H1 (cell line): ENCODE data around the gene LTF. TPM values are rescaled to one million over a fixed set of nuclear protein-coding genes. Genes with fewer than 3 reads are reported as not detected.

Experiments used
- CTCF ChIA-PET: fragments of 300-600 bp; sonication (Branson Sonifier 250); formaldehyde crosslinking; loops from one replicate; lab custom pipeline; 2021; ENCODE audit not compliant: partially characterized antibody; lab: Charles Lee
- POLR2A ChIA-PET: fragments of 300-600 bp; sonication (Branson Sonifier 250); formaldehyde crosslinking; loops from one replicate; lab custom pipeline; 2021; ENCODE audit warnings: inconsistent platforms; ENCODE audit not compliant: partially characterized antibody; lab: Charles Lee
- DNase-seq, 2 experiments: peaks; one replicate each; pipeline versions ENCODE4 v3.0.0 to v3.0.0-alpha.2; 2010 to 2022; ENCODE audit warnings: low spot score in 2 of 2, low read depth in 1 of 2, mixed read lengths in 1 of 2
- FAIRE-seq: peaks from 2 replicates; lab custom pipeline; 2011; peaks lifted over from hg19 to GRCh38; lab: Jason Lieb, UNC
- H2AFZ ChIP-seq: 2 replicates; pipeline ENCODE4 v1.8.1; 2012; ENCODE audit warnings: low read length, inconsistent platforms
- H2AK5ac ChIP-seq: 2 replicates; pipeline ENCODE4 v1.6.1; 2013; ENCODE audit warnings: low read depth, low read length
- H2BK120ac ChIP-seq: replicated peaks from 2 replicates; pipeline ENCODE3; 2013; ENCODE audit warnings: low read depth, low read length, inconsistent platforms
- H2BK12ac ChIP-seq: 2 replicates; pipeline ENCODE4 v1.6.1; 2013; ENCODE audit warnings: low read depth, low read length
- H2BK15ac ChIP-seq: 2 replicates; pipeline ENCODE4 v1.6.1; 2013; ENCODE audit warnings: low read length
- H2BK20ac ChIP-seq: 2 replicates; pipeline ENCODE4 v1.6.1; 2013; ENCODE audit warnings: low read length
- H2BK5ac ChIP-seq: 2 replicates; pipeline ENCODE4 v1.6.1; 2013; ENCODE audit warnings: low read depth, low read length
- H3K14ac ChIP-seq: 2 replicates; pipeline ENCODE4 v1.6.1; 2013; ENCODE audit warnings: inconsistent platforms; ENCODE audit not compliant: insufficient read length
- H3K18ac ChIP-seq: 2 replicates; pipeline ENCODE4 v1.6.1; 2013; ENCODE audit warnings: low read length; ENCODE audit errors: extremely low read depth
- H3K23ac ChIP-seq: 2 replicates; pipeline ENCODE4 v1.6.1; 2013; ENCODE audit warnings: inconsistent platforms; ENCODE audit not compliant: insufficient read length
- H3K23me2 ChIP-seq: 2 replicates; pipeline ENCODE4 v1.6.1; 2013; ENCODE audit warnings: low read depth, low read length
- H3K27ac ChIP-seq: 2 replicates; pipeline ENCODE4 v1.6.1; 2011; ENCODE audit warnings: low read depth, low read length, inconsistent platforms
- H3K27me3 ChIP-seq, 4 experiments: replicated peaks in 1 of 4; 1 replicate in 1 of 4; 2 replicates in 3 of 4; pipeline versions ENCODE4 v1.6.1 to v1.8.1; 2011 to 2013; ENCODE audit warnings: low read length in 3 of 4, mild to moderate bottlenecking in 3 of 4, inconsistent platforms in 2 of 4, mixed read lengths in 2 of 4, moderate library complexity in 1 of 4; ENCODE audit not compliant: control insufficient read depth in 3 of 4, insufficient read depth in 3 of 4; ENCODE audit errors: extremely low read depth in 1 of 4
- H3K36me3 ChIP-seq, 4 experiments: 2 replicates each; pipeline versions ENCODE4 v1.6.1 to v1.8.1; 2011 to 2013; ENCODE audit warnings: mild to moderate bottlenecking in 4 of 4, low read length in 3 of 4, moderate library complexity in 2 of 4, control low read depth in 1 of 4, inconsistent platforms in 1 of 4; ENCODE audit not compliant: insufficient read depth in 4 of 4, control insufficient read depth in 2 of 4
- H3K4ac ChIP-seq: replicated peaks from 2 replicates; pipeline ENCODE3; 2013; ENCODE audit warnings: low read length, low read depth, mixed read lengths, inconsistent platforms; ENCODE audit not compliant: insufficient read length
- H3K4me1 ChIP-seq, 4 experiments: replicated peaks in 1 of 4; 1 replicate in 1 of 4; 2 replicates in 3 of 4; pipeline versions ENCODE4 v1.6.1 to v1.8.1; 2011 to 2013; ENCODE audit warnings: low read length in 3 of 4, inconsistent platforms in 2 of 4, mixed read lengths in 1 of 4; ENCODE audit not compliant: insufficient read depth in 4 of 4, control insufficient read depth in 3 of 4
- H3K4me2 ChIP-seq, 2 experiments: 2 replicates each; pipeline versions ENCODE4 v1.6.1 to v1.8.1; 2011 to 2013; ENCODE audit warnings: low read depth in 2 of 2, low read length in 2 of 2, control low read depth in 1 of 2, inconsistent platforms in 1 of 2, mild to moderate bottlenecking in 1 of 2; ENCODE audit not compliant: insufficient read depth in 1 of 2
- H3K4me3 ChIP-seq, 4 experiments: fragments of 200-600, 300-600 bp in 1 of 4; sonication (generic), shearing (Covaris generic), sonication (Bioruptor Twin) in 1 of 4; 2 replicates each; pipeline versions ENCODE4 v1.5.1 to v1.8.1; 2011 to 2016; ENCODE audit warnings: low read length in 4 of 4, low read depth in 3 of 4, control low read depth in 2 of 4, inconsistent platforms in 2 of 4, mild to moderate bottlenecking in 2 of 4, mixed read lengths in 1 of 4, moderate library complexity in 1 of 4; ENCODE audit not compliant: insufficient read depth in 2 of 4; ENCODE audit errors: extremely low read depth in 1 of 4
- H3K56ac ChIP-seq: replicated peaks from 2 replicates; pipeline ENCODE3; 2013; ENCODE audit warnings: low read depth, mild to moderate bottlenecking, mixed read lengths, low read length, inconsistent platforms; ENCODE audit not compliant: insufficient read length
- H3K79me1 ChIP-seq: 2 replicates; pipeline ENCODE4 v1.6.1; 2013; ENCODE audit warnings: low read depth, low read length, control low read depth
- H3K79me2 ChIP-seq, 2 experiments: 2 replicates each; pipeline versions ENCODE4 v1.6.1 to v1.8.1; 2012 to 2013; ENCODE audit warnings: low read length in 2 of 2, mild to moderate bottlenecking in 2 of 2, inconsistent platforms in 1 of 2; ENCODE audit not compliant: insufficient read depth in 2 of 2, control insufficient read depth in 1 of 2
- H3K9ac ChIP-seq, 4 experiments: replicated peaks in 1 of 4; 1 replicate in 1 of 4; 2 replicates in 3 of 4; pipeline versions ENCODE4 v1.6.1 to v1.8.1; 2011 to 2013; ENCODE audit warnings: low read depth in 3 of 4, low read length in 3 of 4, control low read depth in 2 of 4, mild to moderate bottlenecking in 2 of 4, moderate library complexity in 2 of 4, inconsistent platforms in 1 of 4; ENCODE audit errors: extremely low read depth in 1 of 4
- H3K9me3 ChIP-seq, 2 experiments: 2 replicates each; pipeline versions ENCODE4 v1.6.1 to v1.8.1; 2012 to 2013; ENCODE audit warnings: mild to moderate bottlenecking in 2 of 2, moderate library complexity in 2 of 2, control low read depth in 1 of 2, inconsistent platforms in 1 of 2, low read depth in 1 of 2, low read length in 1 of 2, mixed read lengths in 1 of 2; ENCODE audit not compliant: insufficient read depth in 2 of 2
- H4K20me1 ChIP-seq, 2 experiments: replicated peaks in 1 of 2; 2 replicates each; pipeline versions ENCODE3 to v1.8.1; 2011 to 2013; ENCODE audit warnings: inconsistent platforms in 2 of 2, low read length in 2 of 2, mild to moderate bottlenecking in 1 of 2; ENCODE audit not compliant: insufficient read depth in 2 of 2, control insufficient read depth in 1 of 2
- H4K5ac ChIP-seq: 2 replicates; pipeline ENCODE4 v1.6.1; 2013; ENCODE audit warnings: low read length, low read depth, mixed read lengths, inconsistent platforms; ENCODE audit not compliant: insufficient read length
- H4K8ac ChIP-seq: 2 replicates; pipeline ENCODE4 v1.8.0; 2013; ENCODE audit warnings: mild to moderate bottlenecking, moderate library complexity, low read length, inconsistent platforms; ENCODE audit not compliant: insufficient read depth; ENCODE audit errors: extremely low read depth
- H4K91ac ChIP-seq: replicated peaks from 2 replicates; pipeline ENCODE3; 2013; ENCODE audit warnings: low read length, mixed read lengths, inconsistent platforms; ENCODE audit not compliant: insufficient read length
- E2F6 ChIP-seq: IDR thresholded peaks from 2 replicates; pipeline ENCODE4 v1.6.1; 2012; ENCODE audit warnings: inconsistent platforms
- GTF2F1 ChIP-seq: IDR thresholded peaks from 2 replicates; pipeline ENCODE4 v1.6.1; 2012; ENCODE audit warnings: low read depth, low read length, improper control_type of control experiment, borderline replicate concordance
- MAX ChIP-seq: IDR thresholded peaks from 2 replicates; pipeline ENCODE4 v1.6.1; 2012; ENCODE audit warnings: inconsistent platforms
- WGBS, 2 experiments: shearing (Covaris generic) in 1 of 2; methylation state at CpG; one replicate each; pipeline versions ENCODE4 v1.1.6 to v1.1.7; 2013 to 2015; ENCODE audit warnings: low lambda C conversion rate in 2 of 2, mixed read lengths in 2 of 2, inconsistent platforms in 1 of 2, low coverage in 1 of 2, missing lambda C conversion rate in 1 of 2; ENCODE audit not compliant: insufficient replicate concordance in 2 of 2, insufficient coverage in 1 of 2, insufficient read length in 1 of 2; ENCODE audit errors: extremely low coverage in 1 of 2, missing lambda C conversion rate in 1 of 2; 5-methylcytosine and 5-hydroxymethylcytosine counted together
- polyA plus RNA-seq, 7 experiments: library from polyadenylated mRNA; depleted of rRNA in 3 of 7; stranded (reverse) in 5 of 7; unstranded in 2 of 7; fragments of >200 nt in 5 of 7; fragments of 200-250 nt in 2 of 7; gene quantifications; 1 replicate in 5 of 7; 2 replicates in 1 of 7; 4 replicates in 1 of 7; pipeline versions ENCODE4 v1.2.1 to v1.2.3, GENCODE V29; 2011 to 2013; ENCODE audit warnings: missing spikeins in 2 of 7, mixed read lengths in 2 of 7
- total RNA-seq: library from RNA; stranded (reverse); fragmentation: NEBNext Ultra II Directional; extraction: Animal tissue kit (Norgen Biotek cat#: 25700); gene quantifications from 2 replicates; pipeline ENCODE4 v1.2.1, GENCODE V29; 2021

The LTF gene
- total and polyA plus RNA-seq, 2 of the 8 experiments (the other 6 are each of a cell fraction or from before 2014, with no cell fraction given) = 0.23 to 0.99 TPM

GRCh38 chr3:46506526-46506925 lies 41.8 kb upstream of the LTF start:
- H3K79me1 ChIP-seq = no peaks in the 10 kb centered on the region
- TF ChIP-seq GTF2F1 (no peak), MAX (peak; percentile 93), E2F6 (peak; percentile 94)
- TF ChIP-seq, all 59 proteins: peak for 2
- Histone ChIP-seq H2BK20ac (peak overlapping the region; percentile 15; the same call in 1 of the 2 replicates), H4K8ac (no peak overlapping the region; the same call in 1 of the 2 replicates), H4K5ac (no peak overlapping the region), H3K56ac (no peak overlapping the region), H2BK5ac (no peak overlapping the region), H3K36me3 (no peaks in the 10 kb centered on the region), H2AK5ac (no peak overlapping the region), H2AFZ (no peak overlapping the region), H3K9me3 (no peaks in the 10 kb centered on the region), H3K14ac (no peak overlapping the region), H3K4me2 (no peak overlapping the region), H3K27ac (no peak overlapping the region), H3K23ac (no peak overlapping the region), H3K9ac (no peak overlapping the region), H2BK120ac (no peak overlapping the region), H3K18ac (no peak overlapping the region), H3K4ac (peak overlapping the region; percentile 57), H2BK15ac (no peak overlapping the region), H4K91ac (no peak overlapping the region), H3K79me2 (no peaks in the 10 kb centered on the region), H3K4me3 (no peak overlapping the region), H3K27me3 (no peaks in the 10 kb centered on the region; a peak in 2 of 7 replicates), H3K4me1 (peaks cover 5 to 17% (median 9%) of the 10 kb centered on the region in 4 experiments), H3K23me2 (no peaks in the 10 kb centered on the region), H4K20me1 (no peaks in the 10 kb centered on the region), H2BK12ac (no peak overlapping the region)
- POLR2A ChIA-PET = interaction anchor here (1.1 to 1.4 kb wide), 4 partner anchors 14 to 73 kb away, joined by 3 to 4 read pairs (median 4); no protein-coding TSS in a partner anchor
- CTCF ChIA-PET = interaction anchor here (1.1 to 1.9 kb wide), 4 partner anchors 10 to 52 kb away, joined by 3 to 6 read pairs (median 4); no protein-coding TSS in a partner anchor
- WGBS, 2 experiments = 89% methylated on average over 3 of the region's 3 CpGs; no CpG with 5 or more reads in 1 of the 2 experiments
- FAIRE-seq = no peak
- DNase-seq = peak in 1 of 2 experiments; percentile 38
